GF-D8 (cell line): ENCODE measurements around the gene BLOC1S4.
"Not testable (repeated sequence)": the region's sequence is repeated elsewhere in the genome, so short reads cannot be mapped to it uniquely, and the experiment has no call there.

Source experiments
- DNase-seq: peaks from one replicate; lab custom pipeline; 2025; lab: John Stamatoyannopoulos, UW

BLOC1S4 gene

DNA sequence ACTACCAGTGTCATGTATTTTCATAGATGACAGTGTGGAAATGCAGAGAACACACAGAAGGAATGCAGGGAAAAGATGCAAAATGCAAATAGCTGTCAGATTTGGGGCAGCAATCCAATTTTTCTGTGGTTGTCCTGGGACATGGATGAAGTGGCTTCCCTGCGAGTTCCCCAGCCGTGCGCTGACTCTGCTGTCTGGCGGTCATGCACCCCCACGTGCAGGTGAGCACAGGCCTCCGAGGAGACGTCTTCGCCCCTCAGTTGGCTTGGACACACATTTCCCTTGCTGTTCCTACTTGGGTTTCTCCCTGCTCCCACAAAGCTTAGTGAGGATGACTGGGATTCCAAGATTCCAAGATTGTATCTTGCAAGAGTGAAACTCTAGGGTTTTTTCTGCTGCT, 24.4 kb downstream of the BLOC1S4 start:
- no peak for DNase-seq

DNA sequence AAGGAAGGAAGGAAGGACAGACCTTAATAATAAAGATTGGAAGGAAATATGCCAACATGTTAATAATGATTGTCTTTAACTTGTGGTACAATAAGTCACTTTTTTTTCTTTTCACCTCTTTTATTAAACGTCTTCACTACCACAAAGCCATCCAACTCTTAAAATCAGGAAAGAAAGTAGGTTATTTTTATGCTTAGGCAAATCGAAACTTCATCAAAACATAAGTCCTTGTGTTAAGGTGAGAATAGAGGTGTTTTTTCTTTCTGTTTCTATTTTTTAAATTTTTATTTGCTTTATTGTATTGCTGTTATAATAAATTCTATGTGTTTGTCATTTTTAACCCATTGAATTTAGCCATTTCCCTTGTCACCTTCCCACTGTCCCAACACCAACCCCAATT, 26.5 kb downstream of the BLOC1S4 start:
- no peak for DNase-seq

DNA sequence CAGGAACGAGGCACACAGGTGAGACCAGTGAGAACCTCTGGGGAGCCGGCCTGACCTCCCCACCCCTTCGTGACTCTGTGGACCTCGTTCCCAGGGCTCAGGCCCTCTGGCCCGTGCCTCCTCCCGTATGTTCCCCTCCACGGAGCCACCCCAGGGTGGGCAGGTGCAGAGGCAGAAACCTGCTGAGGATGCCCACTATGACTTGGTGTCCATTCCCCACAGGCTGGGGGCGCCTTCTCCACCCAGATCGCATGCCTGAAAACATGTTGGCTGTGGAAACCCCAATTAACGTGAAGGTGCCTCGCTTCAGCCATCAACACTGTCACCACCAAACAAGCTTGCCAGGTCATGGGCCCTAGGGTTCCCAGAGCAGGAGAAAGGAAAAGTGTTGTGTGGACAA, 27.0 kb downstream of the BLOC1S4 start:
- DNase-seq: no peak

DNA sequence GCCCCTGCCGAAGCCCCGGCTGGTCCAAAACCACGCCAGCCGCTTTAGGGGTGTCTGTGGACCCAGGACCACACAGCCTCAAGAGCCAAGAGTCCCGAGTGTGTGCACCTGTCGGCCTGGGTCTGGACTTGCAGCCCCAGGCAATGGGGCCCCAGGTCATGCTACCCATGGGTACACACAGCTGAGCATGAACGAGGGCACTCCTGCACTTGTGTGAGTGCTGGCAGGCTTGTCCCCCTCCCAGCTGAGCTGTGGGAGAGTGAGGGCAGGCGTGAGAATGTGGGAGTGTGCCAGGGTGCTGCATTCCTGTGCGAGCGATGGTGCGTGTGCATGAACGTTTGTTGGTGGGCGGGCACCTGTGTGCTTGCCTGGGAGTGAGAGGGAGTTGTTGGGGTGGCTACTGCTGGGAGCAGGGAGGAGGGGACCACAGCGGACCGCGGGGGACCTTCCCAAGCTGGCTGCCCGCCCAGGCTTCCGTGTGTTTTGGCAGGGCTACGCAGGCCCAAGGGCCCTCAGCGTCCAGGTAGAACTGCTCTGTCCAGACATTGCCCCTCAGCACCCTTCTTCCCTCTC, 30.8 kb downstream of the BLOC1S4 start:
- no peak for DNase-seq

DNA sequence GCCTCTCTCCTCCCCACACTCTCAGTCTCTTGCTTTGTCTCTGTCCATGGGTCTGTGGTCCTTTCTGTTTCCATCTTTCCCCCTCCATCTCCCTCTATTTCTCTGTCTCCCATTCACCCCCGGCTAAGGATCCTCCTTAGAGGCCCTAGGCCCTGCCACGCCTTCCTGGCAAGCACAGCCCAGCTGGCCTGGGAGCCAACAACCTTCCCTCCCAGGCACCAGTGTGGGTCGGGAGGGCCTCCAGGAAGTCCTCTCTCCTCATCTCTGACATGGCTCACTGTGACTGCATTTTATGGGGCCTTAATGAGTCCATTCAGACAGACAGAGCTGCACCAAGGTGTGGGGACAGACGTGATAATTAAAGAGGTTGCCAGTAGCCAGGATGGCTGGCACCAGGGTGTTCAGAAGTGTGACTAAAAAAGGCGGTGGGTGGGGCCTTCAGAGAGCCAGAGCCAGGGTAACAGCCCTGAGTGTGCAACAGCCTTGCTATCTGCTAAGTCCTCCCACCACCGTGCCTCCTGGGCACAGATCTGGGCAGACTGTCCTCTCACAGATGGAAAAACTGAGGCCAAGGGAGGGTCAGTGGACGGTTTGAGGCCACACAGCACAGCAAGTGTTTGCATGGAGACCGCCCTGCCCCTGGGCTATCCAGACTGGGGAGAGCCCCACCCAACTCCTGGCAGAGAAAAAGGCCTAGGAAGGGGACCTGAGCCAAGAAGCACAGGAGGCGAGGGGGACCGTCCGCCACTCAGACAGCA, 31.5 kb downstream of the BLOC1S4 start:
- no peak for DNase-seq

DNA sequence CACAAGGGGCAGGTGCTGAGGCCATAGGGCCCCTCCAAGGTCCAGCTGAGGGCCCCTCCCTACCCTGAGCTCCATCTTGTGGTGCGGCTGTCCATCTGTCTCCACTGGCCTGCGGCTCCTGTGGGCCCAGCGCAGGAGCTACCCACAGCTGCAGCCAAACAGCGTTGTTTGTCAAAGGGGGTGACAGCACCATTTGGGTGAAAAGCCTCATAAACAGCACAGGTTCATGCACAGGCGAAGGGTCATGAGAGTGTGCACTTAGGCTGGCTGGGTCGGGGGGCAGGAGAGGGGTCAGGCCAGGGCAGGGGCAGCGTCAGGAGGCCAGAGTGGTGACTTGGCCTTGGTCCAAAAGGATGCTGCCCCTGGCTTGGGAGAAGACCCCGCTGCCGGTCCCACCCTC, 32.3 kb downstream of the BLOC1S4 start:
- no peak for DNase-seq

DNA sequence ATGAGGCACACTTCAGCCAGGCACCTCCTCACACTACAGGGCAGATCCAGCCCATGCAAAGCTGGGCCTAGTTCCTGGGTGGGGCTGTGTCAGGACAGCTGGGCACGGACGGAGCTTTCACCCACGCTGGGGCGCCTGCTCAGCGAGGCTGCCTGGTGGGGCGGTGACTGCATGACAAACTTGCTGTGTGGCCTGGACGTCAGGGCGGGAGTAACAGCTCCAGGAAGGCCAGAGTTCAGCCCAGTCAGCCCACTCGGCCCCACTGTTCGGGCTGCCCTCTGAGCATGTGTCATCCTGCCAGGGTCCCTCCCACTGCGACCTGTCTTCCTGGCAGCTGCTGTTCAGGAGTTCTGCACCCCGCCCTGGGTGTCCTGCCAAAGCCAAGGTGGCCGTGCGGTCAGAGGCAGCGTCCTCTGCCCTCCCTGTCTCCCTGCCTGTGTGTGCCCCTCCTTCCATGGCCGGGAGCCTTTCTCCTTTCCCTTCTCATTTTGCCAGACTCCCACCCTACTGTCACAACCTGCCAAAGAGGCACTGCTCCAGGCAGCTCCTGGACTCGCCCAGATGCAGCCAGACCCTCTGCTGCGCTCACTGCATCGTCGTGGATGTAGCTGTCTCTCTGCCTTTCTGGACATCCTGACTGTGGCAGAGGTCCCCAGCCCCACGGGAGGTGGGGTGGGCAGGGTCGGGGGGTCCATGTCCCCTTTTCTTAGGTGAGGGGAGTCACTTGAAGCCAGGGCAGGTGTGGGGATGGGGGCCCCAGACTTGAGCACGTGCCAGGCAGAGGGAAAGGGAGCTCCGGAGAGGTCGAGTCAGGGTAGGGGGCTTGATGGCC, 33.6 kb downstream of the BLOC1S4 start:
- no peak for DNase-seq

DNA sequence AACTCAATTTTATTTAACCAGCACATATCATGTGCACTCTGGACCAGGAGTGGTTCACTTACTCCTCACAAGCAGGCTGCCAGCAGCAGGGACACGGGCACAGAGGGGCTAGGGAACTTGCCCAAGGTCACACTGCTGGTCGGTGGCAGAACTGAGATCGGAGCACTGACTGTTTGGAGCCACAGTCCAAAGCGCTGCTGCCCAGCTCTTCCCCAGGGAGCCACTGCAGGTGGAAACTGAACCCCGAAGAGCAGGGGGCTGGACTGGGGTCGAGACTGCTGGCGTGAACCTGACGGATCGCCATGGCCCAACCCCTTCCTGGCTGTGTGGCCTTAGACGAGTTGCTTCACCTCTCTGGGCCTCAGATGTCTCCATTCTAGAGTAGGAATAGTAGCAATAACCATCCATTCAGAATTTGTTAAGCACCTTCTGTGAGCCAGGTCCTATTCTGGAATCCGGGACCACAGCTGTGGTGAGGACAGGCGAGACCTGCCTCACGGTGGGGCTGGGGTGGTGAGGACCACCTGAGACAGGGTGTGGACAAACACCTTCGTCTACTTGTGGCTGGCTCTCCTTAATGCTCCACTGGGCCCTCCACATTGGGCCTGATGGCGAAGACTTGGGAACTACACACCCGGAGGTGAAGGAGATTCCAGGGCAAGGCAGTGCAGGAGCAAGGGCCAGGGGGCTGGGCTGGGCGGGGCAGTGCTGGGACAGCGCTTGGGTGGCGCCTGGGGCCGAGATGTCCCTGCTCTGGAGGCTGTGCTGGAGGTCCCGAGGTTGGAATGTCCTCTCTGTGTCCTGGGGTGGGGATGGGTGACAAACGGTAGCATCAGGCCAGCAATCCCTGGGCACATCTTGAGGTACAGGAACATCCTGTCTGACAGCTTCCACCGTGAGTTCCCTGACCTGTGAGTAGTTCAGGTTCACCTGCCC, 34.6 kb downstream of the BLOC1S4 start:
- DNase-seq: no peak

DNA sequence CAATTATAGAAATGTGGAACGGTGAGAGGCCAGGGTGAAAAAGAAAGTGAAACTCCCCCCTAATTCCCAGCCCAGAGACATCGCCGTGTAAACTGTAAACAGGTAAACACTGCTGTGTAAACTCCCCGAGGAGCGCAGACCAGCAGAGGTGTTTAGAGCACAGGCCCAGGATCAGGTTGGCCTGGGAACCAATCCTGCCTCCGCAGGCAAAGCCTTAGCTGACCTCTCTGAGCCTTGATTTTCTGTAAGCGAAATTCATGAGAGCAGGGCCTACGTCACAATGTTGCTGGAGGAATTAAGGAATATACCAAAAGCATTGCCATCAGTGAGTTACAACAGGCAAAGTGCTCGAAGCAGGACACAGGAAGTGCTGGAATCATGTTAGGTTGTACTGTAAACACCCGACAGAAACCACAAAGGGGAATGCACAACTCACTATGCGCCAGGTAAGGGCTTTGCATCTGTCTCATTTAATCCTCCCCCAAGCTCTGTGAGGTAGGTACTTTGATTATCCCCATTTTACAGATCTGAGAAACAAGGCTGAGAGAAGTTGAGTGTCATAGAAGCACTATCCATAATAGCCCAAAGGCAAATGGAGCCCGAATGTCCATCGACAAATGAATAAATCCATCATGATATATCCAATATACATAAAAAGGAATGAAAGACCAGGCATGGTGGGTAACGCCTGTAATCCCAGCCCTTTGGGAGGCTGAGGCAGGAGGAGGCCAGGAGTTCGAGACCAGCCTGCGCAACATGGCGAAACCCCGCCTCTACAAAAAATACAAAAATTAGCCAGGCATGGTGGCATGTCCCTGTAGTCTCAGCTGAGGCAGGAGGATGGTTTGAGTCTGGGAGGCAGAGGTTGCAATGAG, 35.9 kb downstream of the BLOC1S4 start:
- no peak for DNase-seq

DNA sequence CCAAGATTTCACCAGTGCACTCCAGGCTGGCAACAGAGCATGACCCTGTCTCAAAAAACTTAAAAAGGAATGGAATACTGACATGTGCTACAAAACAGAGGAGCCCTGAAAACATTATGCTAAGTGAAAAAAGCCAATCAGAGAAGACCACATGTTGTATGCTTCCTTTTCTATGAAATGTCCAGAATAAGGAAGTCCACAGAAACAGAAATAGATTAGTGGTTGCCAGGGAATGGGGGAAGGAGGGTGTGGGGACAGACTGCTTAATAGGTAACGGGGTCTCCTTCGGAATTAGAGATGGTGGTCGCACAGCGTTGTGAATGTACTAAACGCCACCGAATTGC, 36.5 kb downstream of the BLOC1S4 start:
- DNase-seq: no peak

DNA sequence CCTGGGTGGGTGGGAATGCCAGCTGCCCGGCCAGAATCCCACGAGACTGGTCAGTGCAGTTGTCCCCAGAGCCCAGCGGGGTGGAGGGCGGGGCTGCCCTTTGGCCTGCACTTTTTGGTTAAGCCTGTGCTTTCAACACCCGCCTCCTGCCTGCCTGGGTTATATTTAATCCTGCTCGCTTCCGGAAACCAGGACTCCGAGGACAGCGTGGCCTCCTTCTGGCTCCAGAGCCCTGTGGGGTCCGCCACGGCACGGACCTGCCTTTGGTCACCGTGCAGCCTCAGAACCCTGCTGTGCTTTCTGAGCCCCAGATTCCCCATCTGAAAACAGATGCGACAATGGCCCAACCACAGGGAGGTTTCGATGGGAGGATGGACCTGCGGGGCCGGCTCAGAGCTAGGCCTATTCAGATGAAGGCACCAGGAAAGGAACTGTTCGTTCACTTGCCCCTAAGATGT, 37.2 kb downstream of the BLOC1S4 start:
- DNase-seq: no peak

DNA sequence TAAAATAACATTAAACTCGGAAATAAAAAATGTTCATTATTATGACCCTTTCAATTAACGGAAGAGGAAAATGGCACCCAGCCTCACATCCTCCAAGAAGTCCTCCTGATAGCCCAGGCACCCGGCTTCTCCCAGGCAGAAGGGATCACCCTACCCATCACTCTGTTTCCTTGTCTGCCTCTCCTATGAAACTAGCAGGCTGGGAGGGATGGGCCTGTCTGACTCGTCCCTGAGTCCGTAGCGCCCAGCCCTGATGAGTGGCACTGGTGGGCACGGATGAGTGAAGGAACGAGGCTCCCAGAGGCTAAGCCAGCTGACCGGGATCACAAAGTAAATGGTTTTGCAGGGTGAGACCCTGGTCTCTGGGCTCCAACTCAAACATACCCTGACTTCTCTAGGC, 37.9 kb downstream of the BLOC1S4 start:
- no peak for DNase-seq

DNA sequence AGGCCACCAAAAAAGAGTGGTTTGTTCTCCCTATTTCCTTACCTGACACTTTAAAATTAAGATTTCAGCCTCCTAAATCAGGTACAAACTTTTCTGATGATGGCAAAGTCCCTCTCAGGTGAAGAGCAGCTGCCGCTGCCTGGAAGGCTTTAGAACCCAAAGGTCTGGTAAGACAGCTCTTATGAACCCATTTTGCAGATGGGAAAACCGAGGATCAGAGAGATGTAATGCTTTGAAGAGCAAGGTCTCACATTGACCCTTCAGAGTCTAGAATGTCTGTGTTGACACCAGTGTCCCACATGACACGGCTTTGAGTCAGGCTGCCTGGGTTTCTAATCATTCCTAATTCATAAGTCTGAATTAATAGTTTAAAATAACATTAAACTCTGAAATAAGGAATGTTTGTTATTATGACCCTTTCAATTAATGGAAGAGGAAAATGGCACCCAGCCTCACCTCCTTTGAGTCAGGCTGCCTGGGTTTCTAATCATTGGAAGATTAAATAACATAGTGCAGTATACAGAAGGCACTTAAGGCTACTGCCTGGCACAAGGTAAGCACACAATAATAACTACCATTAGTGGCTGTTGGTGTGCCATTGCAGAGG, 38.6 kb downstream of the BLOC1S4 start:
- DNase-seq: no peak

DNA sequence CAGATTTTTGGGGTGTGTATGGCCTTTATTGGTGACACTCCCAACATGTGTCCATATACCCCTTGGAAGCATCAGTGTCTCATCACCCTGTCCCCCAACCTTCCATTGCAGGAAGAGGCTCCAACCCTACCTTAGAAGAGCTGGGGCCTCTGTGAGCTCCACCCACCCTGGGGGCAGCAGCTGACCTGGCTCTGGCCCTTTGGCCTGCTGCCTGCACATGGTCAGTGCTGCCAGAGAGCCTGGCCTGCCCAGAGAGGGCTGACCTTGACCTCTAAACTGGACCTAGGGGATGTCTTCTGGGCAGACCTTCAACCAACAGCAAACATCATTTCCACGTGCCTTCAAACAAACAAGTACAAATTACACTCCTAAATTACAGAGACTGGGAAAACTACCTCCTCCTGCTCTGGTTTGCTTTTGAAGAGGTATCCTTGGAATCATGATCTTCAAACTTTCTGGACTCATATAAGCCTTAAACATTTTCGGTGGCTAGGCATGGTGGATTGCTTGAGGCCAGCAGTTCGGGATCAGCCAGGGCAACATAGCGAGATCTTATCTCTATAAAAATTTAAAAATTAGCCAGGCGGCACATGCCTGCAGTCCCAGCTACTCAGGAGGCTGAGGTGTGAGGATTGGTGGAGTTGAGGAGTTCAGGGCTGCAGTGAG, 39.2 kb downstream of the BLOC1S4 start:
- DNase-seq: no peak

DNA sequence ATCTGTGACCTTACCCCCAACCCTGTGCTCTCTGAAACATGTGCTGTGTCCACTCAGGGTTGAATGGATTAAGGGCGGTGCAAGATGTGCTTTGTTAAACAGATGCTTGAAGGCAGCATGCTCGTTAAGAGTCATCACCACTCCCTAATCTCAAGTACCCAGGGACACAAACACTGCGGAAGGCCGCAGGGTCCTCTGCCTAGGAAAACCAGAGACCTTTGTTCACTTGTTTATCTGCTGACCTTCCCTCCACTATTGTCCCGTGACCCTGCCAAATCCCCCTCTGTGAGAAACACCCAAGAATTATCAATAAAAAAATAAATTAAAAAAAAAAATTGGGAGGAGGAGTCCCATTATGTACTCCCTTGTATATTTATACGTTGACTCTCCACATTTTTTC, 40.4 kb downstream of the BLOC1S4 start:
- not testable (repeated sequence) for DNase-seq

DNA sequence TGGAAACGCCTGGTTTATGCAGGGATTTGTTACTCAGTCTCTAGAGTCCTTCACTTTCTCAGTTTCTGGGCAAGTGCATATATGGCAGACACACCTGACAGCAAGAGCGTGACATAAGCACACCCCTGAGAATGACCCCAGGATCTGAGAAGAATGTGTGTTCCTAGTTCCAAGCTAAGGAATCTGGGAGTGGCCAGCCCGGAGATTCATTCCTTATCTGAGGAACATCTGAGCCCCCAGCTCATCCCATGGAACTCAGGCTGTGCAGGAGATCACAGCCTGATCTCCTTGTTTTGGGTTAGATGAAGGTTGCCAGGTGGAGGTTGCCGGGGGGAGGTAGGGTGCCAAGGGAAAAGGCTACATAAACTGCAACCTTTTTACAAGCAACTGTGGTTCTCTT, 42.8 kb downstream of the BLOC1S4 start:
- DNase-seq: no peak

DNA sequence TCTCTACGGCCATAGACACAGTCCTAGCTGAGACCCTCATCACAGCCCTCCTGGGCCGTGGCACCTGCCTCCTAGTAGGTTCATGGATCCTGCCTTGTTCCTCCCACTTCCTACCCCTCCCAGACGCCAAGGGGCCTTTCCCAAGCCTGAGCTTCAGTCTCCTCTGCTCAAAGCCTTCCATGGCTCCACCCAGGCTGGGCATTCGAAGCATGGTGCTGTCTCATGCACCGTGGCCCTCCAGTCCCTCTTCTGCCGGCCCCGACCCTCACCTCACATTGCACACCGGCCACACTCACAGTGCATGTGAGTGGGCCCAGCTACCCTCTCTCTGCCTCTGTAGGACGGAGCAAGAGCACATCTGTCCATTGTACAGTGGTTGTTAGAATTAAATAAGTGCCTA, 44.9 kb downstream of the BLOC1S4 start:
- no peak for DNase-seq

DNA sequence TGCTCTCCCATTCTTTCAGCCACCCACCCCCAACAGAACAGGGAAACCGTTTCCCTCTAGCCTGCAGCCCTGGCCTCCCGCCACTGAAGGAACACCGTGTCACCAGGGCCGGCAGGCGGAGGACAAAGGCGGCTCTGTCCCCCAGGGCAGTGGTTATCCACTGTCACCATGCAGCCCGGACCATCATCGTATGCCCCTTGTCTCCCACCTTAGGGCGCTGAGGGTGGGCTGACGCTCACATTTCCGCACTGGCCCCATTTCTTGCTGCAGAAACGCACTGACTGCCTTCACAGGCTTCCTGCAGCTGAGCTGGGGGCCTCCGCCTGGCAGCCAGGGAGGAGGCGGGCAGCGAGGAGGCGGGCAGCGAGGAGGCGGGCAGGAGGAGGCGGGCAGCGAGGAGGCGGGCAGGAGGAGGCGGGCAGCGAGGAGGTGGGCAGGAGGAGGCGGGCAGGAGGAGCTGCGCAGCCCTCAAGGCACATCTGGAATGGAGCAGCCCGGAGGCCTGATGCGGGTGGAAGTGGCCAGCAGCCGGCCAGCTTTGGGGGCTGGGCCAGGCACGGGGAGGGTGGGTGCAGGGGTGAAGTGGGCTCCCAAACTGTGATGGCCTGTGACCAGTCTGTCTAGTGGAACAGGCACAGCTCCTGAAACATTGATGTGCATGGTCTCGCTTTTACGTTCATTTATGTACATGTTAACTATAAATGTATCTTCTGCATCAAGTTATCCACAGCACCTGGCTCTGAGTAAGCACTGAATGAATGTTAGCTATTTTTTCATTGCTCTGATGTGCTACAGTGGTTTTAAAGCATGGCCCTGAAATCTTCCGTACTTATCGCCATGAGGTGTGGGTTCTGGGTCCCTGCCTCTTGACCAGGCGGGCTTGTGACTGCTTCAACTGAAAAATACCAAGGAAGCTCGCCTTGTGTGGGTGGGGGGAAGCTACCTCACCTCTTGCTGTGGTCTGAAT, 46.0 kb downstream of the BLOC1S4 start:
- no peak for DNase-seq

DNA sequence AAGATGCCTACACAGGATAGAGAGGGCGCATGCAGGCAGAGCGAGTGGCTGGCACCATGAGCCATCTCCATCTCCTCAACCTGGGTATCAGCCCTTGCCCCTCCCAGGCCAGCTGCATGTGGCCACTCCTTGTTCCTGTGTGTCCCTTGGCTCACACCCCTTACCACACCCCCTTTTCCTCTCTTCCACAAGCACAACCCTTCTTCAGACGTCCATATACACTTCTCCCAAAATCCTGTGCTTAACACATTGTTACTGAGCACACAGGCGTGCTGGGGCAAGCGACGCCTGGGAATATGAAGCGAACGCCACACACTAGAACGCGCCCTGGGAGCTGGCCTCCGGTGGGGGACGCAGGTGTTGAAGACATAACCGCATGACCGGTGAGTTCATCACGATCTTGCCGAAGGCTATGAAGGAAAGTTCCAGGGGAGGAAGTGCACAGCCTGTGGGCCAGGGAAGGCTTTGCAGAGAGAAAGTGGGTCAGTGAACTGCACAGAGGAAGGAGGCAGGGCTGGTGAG, 47.4 kb downstream of the BLOC1S4 start:
- DNase-seq: no peak
